HCT116 (cell line): ENCODE measurements around the gene LZIC. TPM values are rescaled to one million over a fixed set of nuclear protein-coding genes. Genes with fewer than 3 reads are reported as not detected.

Experiments used
- ATAC-seq: fragments of 200-7000 bp; cut with Tn5 transposase; 2 replicates; pipeline ENCODE4 v1.9.1; 2020; ENCODE audit warnings: mild to moderate bottlenecking, moderate library complexity
- BruUV-seq: library from RNA; stranded (reverse); fragments of 400-500 nt; replicated peaks from 2 replicates; lab custom pipeline; 2021; lab: Mats Ljungman, UMichigan
- CTCF ChIA-PET: fragments of 300-600 bp; sonication (Branson Sonifier 250); formaldehyde crosslinking; loops from one replicate; lab custom pipeline; 2021; ENCODE audit warnings: antibody characterized with exemption; lab: Charles Lee
- POLR2A ChIA-PET: fragments of 300-600, 350-600 bp; sonication (Branson Sonifier 250); formaldehyde crosslinking; loops from one replicate; lab custom pipeline; 2021; ENCODE audit warnings: antibody characterized with exemption; lab: Charles Lee
- RAD21 ChIA-PET, 2 experiments: fragments of 300-600 bp; sonication (Branson Sonifier 250); formaldehyde crosslinking; loops; one replicate each; lab custom pipeline; 2023; ENCODE audit warnings: low total read pairs in 2 of 2; ENCODE audit not compliant: uncharacterized antibody in 2 of 2, unreplicated experiment in 2 of 2, low non-redundant PET in 1 of 2; lab: Charles Lee
- DNase-seq: peaks from one replicate; pipeline ENCODE4 v3.0.0-alpha.2; 2010; ENCODE audit warnings: low read depth, low spot score
- H2AFZ ChIP-seq: fragments of 200-600 bp; shearing (Covaris generic), sonication (generic); 2 replicates; pipeline ENCODE4 v1.6.1; 2017; ENCODE audit warnings: low read depth, mixed run types, mixed read lengths, antibody characterized with exemption, low read length; ENCODE audit not compliant: poor library complexity, severe bottlenecking
- H3K27ac ChIP-seq: 2 replicates; pipeline ENCODE4 v1.5.1; 2012; ENCODE audit warnings: low read depth, low read length
- H3K27me3 ChIP-seq: fragments of 200-600 bp; sonication (generic); 2 replicates; pipeline ENCODE4 v1.6.1; 2016; ENCODE audit warnings: mixed run types, low read length, mixed read lengths; ENCODE audit not compliant: insufficient read depth
- H3K36me3 ChIP-seq, 2 experiments: fragments of 200-500 bp in 1 of 2; fragments of 200-600 bp in 1 of 2; sonication (Bioruptor generic) in 1 of 2; sonication (generic) in 1 of 2; 2 replicates each; pipeline versions ENCODE4 v1.5.1 to v1.6.1; 2014 to 2016; ENCODE audit warnings: low read length in 2 of 2, inconsistent platforms in 1 of 2, mixed read lengths in 1 of 2, mixed run types in 1 of 2; ENCODE audit not compliant: insufficient read depth in 2 of 2, control insufficient read depth in 1 of 2
- H3K4me1 ChIP-seq, 2 experiments: fragments of 200-600 bp in 1 of 2; sonication (generic) in 1 of 2; 2 replicates each; pipeline versions ENCODE4 v1.5.1 to v1.6.1; 2012 to 2017; ENCODE audit warnings: low read length in 2 of 2, inconsistent platforms in 1 of 2, mild to moderate bottlenecking in 1 of 2, mixed read lengths in 1 of 2, mixed run types in 1 of 2, moderate library complexity in 1 of 2; ENCODE audit not compliant: insufficient read depth in 2 of 2, control insufficient read depth in 1 of 2
- H3K4me2 ChIP-seq: fragments of 200-600 bp; sonication (generic); 2 replicates; pipeline ENCODE4 v1.6.1; 2017; ENCODE audit warnings: mixed run types, low read length, mixed read lengths
- H3K4me3 ChIP-seq, 2 experiments: fragments of 200-600 bp in 1 of 2; sonication (generic) in 1 of 2; replicated peaks in 1 of 2; 2 replicates each; pipeline ENCODE4 v1.5.1; 2011 to 2016; ENCODE audit warnings: low read length in 2 of 2, control low read depth in 1 of 2, low read depth in 1 of 2, mild to moderate bottlenecking in 1 of 2, mixed read lengths in 1 of 2, mixed run types in 1 of 2
- H3K79me2 ChIP-seq: fragments of 200-600 bp; sonication (generic); 2 replicates; pipeline ENCODE4 v1.6.1; 2017; ENCODE audit warnings: mild to moderate bottlenecking, mixed run types, low read length, moderate library complexity, mixed read lengths; ENCODE audit not compliant: insufficient read depth
- H3K9ac ChIP-seq: fragments of 200-600 bp; sonication (generic); 2 replicates; pipeline ENCODE4 v1.6.1; 2016; ENCODE audit warnings: low read length, mixed read lengths
- H3K9me2 ChIP-seq: fragments of 200-600 bp; sonication (generic), shearing (Covaris generic); 2 replicates; pipeline ENCODE4 v1.6.1; 2017; ENCODE audit warnings: mixed run types, mild to moderate bottlenecking, moderate library complexity; ENCODE audit not compliant: insufficient read depth
- H3K9me3 ChIP-seq, 2 experiments: fragments of 200-500 bp in 1 of 2; fragments of 200-600 bp in 1 of 2; sonication (Bioruptor generic) in 1 of 2; sonication (generic) in 1 of 2; 2 replicates each; pipeline ENCODE4 v1.6.1; 2014 to 2017; ENCODE audit warnings: low read length in 2 of 2, mixed read lengths in 2 of 2, inconsistent platforms in 1 of 2, low read depth in 1 of 2, mild to moderate bottlenecking in 1 of 2, mixed run types in 1 of 2, moderate library complexity in 1 of 2; ENCODE audit not compliant: control insufficient read depth in 1 of 2, insufficient read depth in 1 of 2
- H4K20me1 ChIP-seq: fragments of 200-600 bp; sonication (generic), shearing (Covaris generic); 2 replicates; pipeline ENCODE4 v1.6.1; 2017; ENCODE audit warnings: mixed run types, mild to moderate bottlenecking, moderate library complexity; ENCODE audit not compliant: insufficient read depth
- CTCF ChIP-seq, 3 experiments: fragments of 200-600 bp in 1 of 3; sonication (generic) in 1 of 3; IDR thresholded peaks in 2 of 3; conservative IDR thresholded peaks in 1 of 3; 2 replicates each; pipeline ENCODE4 v1.5.1; 2012 to 2017; ENCODE audit warnings: low read depth in 2 of 3, low read length in 2 of 3, antibody characterized with exemption in 1 of 3, borderline replicate concordance in 1 of 3, control low read depth in 1 of 3, mild to moderate bottlenecking in 1 of 3, mixed read lengths in 1 of 3, mixed run types in 1 of 3, moderate library complexity in 1 of 3; ENCODE audit not compliant: insufficient read depth in 1 of 3
- EZH2 ChIP-seq: fragments of 200-600 bp; sonication (generic); IDR thresholded peaks from 2 replicates; pipeline ENCODE4 v1.6.1; 2017; ENCODE audit warnings: antibody characterized with exemption, mixed run types
- FOSL1 ChIP-seq: IDR thresholded peaks from 2 replicates; pipeline ENCODE4 v1.6.1; 2012; ENCODE audit warnings: low read depth
- JUND ChIP-seq: IDR thresholded peaks from 2 replicates; pipeline ENCODE4 v1.6.1; 2012
- MAX ChIP-seq: IDR thresholded peaks from 2 replicates; pipeline ENCODE4 v1.6.1; 2012
- POLR2A ChIP-seq: IDR thresholded peaks from 2 replicates; pipeline ENCODE4 v1.7.0; 2011; ENCODE audit warnings: borderline replicate concordance; ENCODE audit not compliant: insufficient read depth, insufficient read length; ENCODE audit errors: extremely low read depth
- RAD21 ChIP-seq: IDR thresholded peaks from 2 replicates; pipeline ENCODE4 v1.6.1; 2012; ENCODE audit warnings: low read depth, mild to moderate bottlenecking
- SIN3A ChIP-seq: IDR thresholded peaks from 2 replicates; pipeline ENCODE4 v1.6.1; 2012; ENCODE audit warnings: low read depth
- SP1 ChIP-seq: IDR thresholded peaks from 2 replicates; pipeline ENCODE4 v1.6.1; 2012; ENCODE audit warnings: low read depth
- SRF ChIP-seq: IDR thresholded peaks from 2 replicates; pipeline ENCODE4 v1.6.1; 2012; ENCODE audit warnings: low read depth
- YY1 ChIP-seq: IDR thresholded peaks from 2 replicates; pipeline ENCODE4 v1.6.1; 2011; ENCODE audit warnings: low read length, low read depth, moderate library complexity, mild to moderate bottlenecking; ENCODE audit not compliant: insufficient replicate concordance; ENCODE audit errors: extremely low read depth
- ZFX ChIP-seq: fragments of 450-650 bp; IDR thresholded peaks from 2 replicates; pipeline ENCODE4 v1.6.1; 2017
- ZNF274 ChIP-seq: fragments of 200-500 bp; sonication (Bioruptor generic); IDR thresholded peaks from 2 replicates; pipeline ENCODE4 v1.6.1; 2014; ENCODE audit warnings: mild to moderate bottlenecking, low read depth, low read length, inconsistent platforms
- intact Hi-C: fragments of 100-400 bp; cut with micrococcal nuclease; formaldehyde crosslinking; loops from 2 replicates; pipeline ENCODE4 v1.10.0; 2022
- total RNA-seq: library from RNA; stranded (reverse); gene quantifications from one replicate; pipeline ENCODE4 v1.2.1, GENCODE V29; 2021; ENCODE audit not compliant: unreplicated experiment

The LZIC gene
- total RNA-seq, 1 experiment from 2014 or later, result 26.6 TPM

- ATAC-seq, result no peak
- ChIA-PET CTCF (interaction anchor here (0.9 to 2.1 kb wide), 9 partner anchors 21 to 193 kb away, joined by 3 to 19 read pairs (median 5); no protein-coding TSS in a partner anchor), POLR2A (interaction anchor here (0.7 kb wide), 2 partner anchors 37 to 40 kb away, joined by 3 to 4 read pairs; no protein-coding TSS in a partner anchor), RAD21 (interaction anchor here (0.6 to 2.0 kb wide), 4 partner anchors 37 to 77 kb away, joined by 3 to 13 read pairs (median 5); no protein-coding TSS in a partner anchor)
- intact Hi-C loops, result loop anchor here (1.0 kb wide), 1 partner anchor 39 kb away; no protein-coding TSS in a partner anchor
- H3K27ac ChIP-seq, result no peak overlapping the region
- H3K4me3 ChIP-seq, result no peak overlapping the region
- no peaks in the 10 kb centered on the region for H3K9me3 ChIP-seq
- no peaks in the 10 kb centered on the region for H3K27me3 ChIP-seq
- no peak overlapping the region for H3K4me2 ChIP-seq
- no peak overlapping the region for H2AFZ ChIP-seq
- no peaks in the 10 kb centered on the region; the same call in 1 of the 2 replicates for H3K79me2 ChIP-seq
- no peak overlapping the region for H3K9ac ChIP-seq
- peak in 1 of 3 experiments; percentile 57; a peak in 2 of 6 replicates for TF ChIP-seq CTCF (IDR thresholded peaks at IDR 0.05 in 2 of 3, conservative IDR thresholded peaks at IDR 0.05 in 1 of 3; ENCODE audit: borderline replicate concordance in 1 of 3, insufficient read depth in 1 of 3, low read depth in 2 of 3, low read length in 2 of 3)
- TF ChIP-seq RAD21, result no peak
- no peaks in the 10 kb centered on the region for H4K20me1 ChIP-seq
- no TSS peak for BruUV-seq
- no peaks in the 10 kb centered on the region for H3K9me2 ChIP-seq
- DNase-seq, result no peak
- peaks cover 5 to 10% of the 10 kb centered on the region in 2 experiments for H3K4me1 ChIP-seq
- H3K36me3 ChIP-seq, result no peaks in the 10 kb centered on the region
Observed at GRCh38 chr1:9914610-9914937, 28.6 kb downstream of the LZIC start.

- no TSS peak for BruUV-seq
- ChIA-PET POLR2A (no interaction called here), CTCF (interaction anchor here (0.6 kb wide), 1 partner anchor 44 kb away, joined by 3 read pairs; no protein-coding TSS in a partner anchor), RAD21 (no interaction called here)
- Histone ChIP-seq H3K4me1 (peaks cover 10 to 21% of the 10 kb centered on the region in 2 experiments), H2AFZ (no peak overlapping the region), H3K4me3 (no peak overlapping the region), H3K27ac (0 out of 2 replicates have a peak overlapping the region, but pooled peaks have one; percentile 10), H3K9ac (no peak overlapping the region), H4K20me1 (no peaks in the 10 kb centered on the region), H3K79me2 (peaks cover 7% of the 10 kb centered on the region; the same call in 1 of the 2 replicates), H3K4me2 (no peak overlapping the region), H3K27me3 (no peaks in the 10 kb centered on the region), H3K9me2 (no peaks in the 10 kb centered on the region), H3K36me3 (no peaks in the 10 kb centered on the region), H3K9me3 (no peaks in the 10 kb centered on the region)
- intact Hi-C loops, result no loop called here
- DNase-seq, result no peak
- TF ChIP-seq ZNF274 (no peak), EZH2 (no peak), RAD21 (no peak), FOSL1 (no peak), JUND (no peak), MAX (no peak), YY1 (no peak), ZFX (no peak), POLR2A (no peak), SP1 (no peak), SRF (no peak), SIN3A (no peak)
- no peak for ATAC-seq
Observed at GRCh38 chr1:9912264-9912936, 30.8 kb downstream of the LZIC start.
